GM12875 (cell line): Measurements from ENCODE around the gene ADORA3.

Experiments
- H3K4me3 ChIP-seq: one replicate; pipeline ENCODE4 v1.5.1; 2011; ENCODE audit warnings: low read depth, low read length, control low read depth
- TF ChIP-seq, protein P1 (sequence below): IDR thresholded peaks from 2 replicates; pipeline ENCODE4 v1.5.1; 2011; ENCODE audit warnings: low read depth, mild to moderate bottlenecking, control low read depth, inconsistent platforms, low read length, moderate library complexity, borderline replicate concordance; ENCODE audit not compliant: insufficient read depth

Gene ADORA3

DNA sequence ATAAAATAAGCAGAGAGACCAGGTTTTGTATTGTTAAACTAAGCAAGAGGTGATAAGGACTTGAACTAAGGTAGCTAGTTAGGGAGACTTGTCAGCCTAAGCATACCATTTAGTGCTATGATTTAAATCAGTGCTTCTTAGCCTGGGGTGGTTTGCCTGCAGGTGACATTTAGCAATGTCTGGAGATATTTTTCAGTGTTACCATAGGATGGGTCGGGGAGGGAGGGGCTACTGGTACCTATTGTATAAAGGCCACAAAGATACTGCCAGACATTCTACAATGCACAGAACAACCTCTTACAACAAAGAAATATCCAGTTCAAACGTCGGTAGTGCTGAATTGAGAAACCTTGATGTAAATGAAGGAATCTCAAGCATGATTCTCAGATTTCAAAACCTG lies 50.9 kb downstream of the ADORA3 start:
- no peak overlapping the region for H3K4me3 ChIP-seq
- TF ChIP-seq, protein P1, sequence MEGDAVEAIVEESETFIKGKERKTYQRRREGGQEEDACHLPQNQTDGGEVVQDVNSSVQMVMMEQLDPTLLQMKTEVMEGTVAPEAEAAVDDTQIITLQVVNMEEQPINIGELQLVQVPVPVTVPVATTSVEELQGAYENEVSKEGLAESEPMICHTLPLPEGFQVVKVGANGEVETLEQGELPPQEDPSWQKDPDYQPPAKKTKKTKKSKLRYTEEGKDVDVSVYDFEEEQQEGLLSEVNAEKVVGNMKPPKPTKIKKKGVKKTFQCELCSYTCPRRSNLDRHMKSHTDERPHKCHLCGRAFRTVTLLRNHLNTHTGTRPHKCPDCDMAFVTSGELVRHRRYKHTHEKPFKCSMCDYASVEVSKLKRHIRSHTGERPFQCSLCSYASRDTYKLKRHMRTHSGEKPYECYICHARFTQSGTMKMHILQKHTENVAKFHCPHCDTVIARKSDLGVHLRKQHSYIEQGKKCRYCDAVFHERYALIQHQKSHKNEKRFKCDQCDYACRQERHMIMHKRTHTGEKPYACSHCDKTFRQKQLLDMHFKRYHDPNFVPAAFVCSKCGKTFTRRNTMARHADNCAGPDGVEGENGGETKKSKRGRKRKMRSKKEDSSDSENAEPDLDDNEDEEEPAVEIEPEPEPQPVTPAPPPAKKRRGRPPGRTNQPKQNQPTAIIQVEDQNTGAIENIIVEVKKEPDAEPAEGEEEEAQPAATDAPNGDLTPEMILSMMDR = no peak

DNA sequence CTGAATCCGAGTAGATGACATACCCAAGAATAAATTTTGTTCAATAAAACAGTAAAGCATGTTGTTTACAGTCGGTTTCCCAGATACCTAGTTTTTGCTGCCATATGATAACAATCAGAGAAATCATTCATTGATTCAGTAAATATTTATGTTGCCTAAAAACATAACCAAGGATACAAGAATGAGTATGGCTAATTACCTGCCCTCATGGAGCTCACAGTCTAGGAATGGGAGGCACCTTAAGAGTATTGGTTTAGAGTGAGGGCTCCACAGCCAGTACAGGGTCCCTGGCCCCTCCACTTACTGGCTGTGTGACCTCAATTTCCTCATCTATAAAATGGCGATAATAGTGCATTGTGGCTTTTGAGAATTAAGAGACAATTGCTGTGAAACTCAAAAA lies 53.2 kb downstream of the ADORA3 start:
- TF ChIP-seq, protein P1 = no peak
- H3K4me3 ChIP-seq = peak overlapping the region; percentile 98

DNA sequence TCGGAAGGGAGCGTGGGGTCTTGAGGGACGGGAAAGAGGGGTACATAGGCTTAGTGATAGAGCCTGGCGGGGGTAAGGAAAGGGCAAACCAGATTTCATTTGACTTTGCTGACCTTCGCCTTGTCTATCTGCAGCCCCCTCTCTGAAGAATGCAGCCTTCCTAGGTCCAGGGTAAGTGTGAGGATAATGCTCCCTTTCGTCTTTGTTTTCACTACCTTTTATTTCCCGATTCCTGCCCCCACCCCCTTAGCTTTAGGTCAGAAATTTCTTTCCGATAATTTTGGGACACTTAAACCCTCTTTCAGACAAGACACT lies 53.8 kb downstream of the ADORA3 start:
- peak overlapping the region; percentile 98 for H3K4me3 ChIP-seq
- TF ChIP-seq, protein P1 = no peak
